H1 (cell line): ENCODE data around the gene CCNY. TPM values are rescaled to one million over a fixed set of nuclear protein-coding genes. Genes with fewer than 3 reads are reported as not detected.

Source experiments
- BRCA1 ChIP-seq: IDR thresholded peaks from 2 replicates; pipeline ENCODE4 v1.6.1; 2012; ENCODE audit warnings: low read depth, low read length, improper control_type of control experiment
- POLR2AphosphoS5 ChIP-seq: IDR thresholded peaks from 2 replicates; pipeline ENCODE4 v1.6.1; 2011; ENCODE audit warnings: low read depth, low read length
- TAF1 ChIP-seq: IDR thresholded peaks from 2 replicates; pipeline ENCODE4 v1.6.1; 2011; ENCODE audit warnings: mild to moderate bottlenecking, low read depth, low read length
- polyA plus RNA-seq, 7 experiments: library from polyadenylated mRNA; depleted of rRNA in 3 of 7; stranded (reverse) in 5 of 7; unstranded in 2 of 7; fragments of >200 nt in 5 of 7; fragments of 200-250 nt in 2 of 7; gene quantifications; 1 replicate in 5 of 7; 2 replicates in 1 of 7; 4 replicates in 1 of 7; pipeline versions ENCODE4 v1.2.1 to v1.2.3, GENCODE V29; 2011 to 2013; ENCODE audit warnings: missing spikeins in 2 of 7, mixed read lengths in 2 of 7
- total RNA-seq: library from RNA; stranded (reverse); fragmentation: NEBNext Ultra II Directional; extraction: Animal tissue kit (Norgen Biotek cat#: 25700); gene quantifications from 2 replicates; pipeline ENCODE4 v1.2.1, GENCODE V29; 2021

The CCNY gene
- total and polyA plus RNA-seq, 2 of the 8 experiments (the other 6 are each of a cell fraction or from before 2014, with no cell fraction given): 25.3 to 68.2 TPM

DNA sequence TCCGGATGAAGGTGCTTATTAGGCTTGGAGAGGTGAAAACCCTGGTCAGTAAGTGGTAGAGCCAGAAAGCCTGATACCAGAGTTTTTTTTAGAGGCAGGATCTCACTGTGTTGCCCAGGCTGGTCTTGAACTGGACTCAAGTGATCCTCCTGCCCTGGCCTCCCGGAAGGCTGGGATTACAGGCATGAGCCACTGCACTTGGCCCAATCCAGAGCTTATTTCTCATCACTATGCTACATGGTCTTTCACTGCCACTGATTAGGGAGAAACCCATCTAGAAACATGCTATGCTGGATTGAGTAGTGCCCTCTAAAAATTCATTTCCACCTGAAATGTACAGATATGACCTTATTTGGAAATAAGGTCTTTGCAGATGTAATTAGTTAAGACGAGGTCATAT lies 240.4 kb downstream of the CCNY start (continued):
- TF ChIP-seq POLR2AphosphoS5 (no peak), BRCA1 (no peak), TAF1 (no peak)
- TF ChIP-seq, all 59 proteins: peak for 0
